Measurements from ENCODE around the gene C1orf52. TPM values are rescaled to one million over a fixed set of nuclear protein-coding genes. Genes with fewer than 3 reads are reported as not detected.

C1orf52 gene
- total and polyA plus RNA-seq, 9 of the 15 experiments (the other 6 are each of a cell fraction or from before 2014, with no cell fraction given), result 17.0 to 38.5 (median 33.0) TPM

DNA sequence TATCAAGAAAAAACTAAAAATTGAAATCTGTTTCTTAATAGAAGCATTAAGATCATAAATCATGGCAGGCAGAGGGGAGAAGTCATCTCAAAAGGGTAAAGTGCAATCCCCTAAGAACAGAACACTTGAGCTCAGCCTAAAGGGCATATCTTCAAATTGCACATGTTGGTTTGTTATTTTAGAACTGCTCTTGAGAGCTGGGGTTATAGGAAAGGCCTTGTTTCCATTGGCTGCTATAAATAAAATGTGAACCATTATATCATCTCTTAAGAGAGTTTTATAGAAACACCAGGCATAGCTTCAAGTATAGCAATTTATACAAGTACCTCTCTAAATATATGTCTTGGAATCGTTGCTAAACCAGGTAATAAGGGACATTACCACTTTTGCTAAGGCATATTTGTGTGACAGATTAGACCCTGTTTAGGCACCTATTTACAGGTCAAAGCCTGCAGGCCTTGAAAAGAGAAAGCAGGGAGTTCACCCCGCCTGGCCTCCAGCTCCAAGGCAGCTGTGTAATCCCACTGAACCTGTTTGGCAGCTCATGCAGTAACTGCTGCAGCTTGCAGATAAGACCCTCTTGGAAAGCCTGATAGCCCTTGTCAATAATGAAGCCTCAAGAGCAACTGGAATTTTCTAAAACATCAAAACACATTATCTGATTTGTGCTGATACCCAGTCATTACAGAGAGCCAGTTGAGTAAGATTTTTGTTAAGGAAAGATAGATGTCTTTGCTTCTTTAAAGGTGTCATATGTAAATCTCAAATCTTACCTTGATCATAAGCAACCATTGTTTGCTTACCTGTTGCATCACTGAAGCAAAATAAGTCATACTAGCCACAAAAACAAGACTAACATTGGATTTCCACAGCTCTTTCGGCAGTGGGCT, 34.5 kb downstream of the C1orf52 start (continued):
- TF ChIP-seq STAT5A (IDR thresholded peaks at IDR 0.05; ENCODE audit: borderline replicate concordance, low read length) (peak; percentile 96), ZNF707 (CRISPR knock-in tag; conservative IDR thresholded peaks at IDR 0.05) (no peak), L3MBTL2 (IDR thresholded peaks at IDR 0.05) (peak; percentile 39; the same call in 1 of the 2 replicates), HDAC8 (tag; IDR thresholded peaks at IDR 0.05) (no peak), BRD4 (IDR thresholded peaks at IDR 0.05) (no peak), NONO (IDR thresholded peaks at IDR 0.05; ENCODE audit: low read depth in 2 of 2, low read length in 1 of 2) (0 out of 4 replicates have a peak, but pooled peaks of 1 of the 2 experiments have one; percentile 40), OTX1 (CRISPR knock-in tag; IDR thresholded peaks at IDR 0.05) (no peak), CSDE1 (IDR thresholded peaks at IDR 0.05) (no peak), NBN (IDR thresholded peaks at IDR 0.05; ENCODE audit: low read depth) (peak; percentile 93), RFX7 (CRISPR knock-in tag; IDR thresholded peaks at IDR 0.05) (no peak), RCOR1 (IDR thresholded peaks at IDR 0.05; ENCODE audit: borderline replicate concordance in 1 of 2, low read depth in 2 of 2, low read length in 2 of 2) (peak; percentile 70 to 98; a peak in 3 of 4 replicates), SREBF1 (IDR thresholded peaks at IDR 0.05; ENCODE audit: borderline replicate concordance, low read depth, low read length) (no peak), NCOA1 (IDR thresholded peaks at IDR 0.05; ENCODE audit: low read depth) (peak; percentile 95), CREBBP (IDR thresholded peaks at IDR 0.05; ENCODE audit: low read depth, low read length) (no peak), KLF1 (tag; IDR thresholded peaks at IDR 0.05) (no peak), ARID1B (IDR thresholded peaks at IDR 0.05) (peak; percentile 99), SMARCC2 (IDR thresholded peaks at IDR 0.05; ENCODE audit: low read depth) (peak; percentile 95), PCBP1 (IDR thresholded peaks at IDR 0.05; ENCODE audit: low read depth, low read length, poor library complexity, severe bottlenecking) (no peak)
- TF ChIP-seq, protein P1, sequence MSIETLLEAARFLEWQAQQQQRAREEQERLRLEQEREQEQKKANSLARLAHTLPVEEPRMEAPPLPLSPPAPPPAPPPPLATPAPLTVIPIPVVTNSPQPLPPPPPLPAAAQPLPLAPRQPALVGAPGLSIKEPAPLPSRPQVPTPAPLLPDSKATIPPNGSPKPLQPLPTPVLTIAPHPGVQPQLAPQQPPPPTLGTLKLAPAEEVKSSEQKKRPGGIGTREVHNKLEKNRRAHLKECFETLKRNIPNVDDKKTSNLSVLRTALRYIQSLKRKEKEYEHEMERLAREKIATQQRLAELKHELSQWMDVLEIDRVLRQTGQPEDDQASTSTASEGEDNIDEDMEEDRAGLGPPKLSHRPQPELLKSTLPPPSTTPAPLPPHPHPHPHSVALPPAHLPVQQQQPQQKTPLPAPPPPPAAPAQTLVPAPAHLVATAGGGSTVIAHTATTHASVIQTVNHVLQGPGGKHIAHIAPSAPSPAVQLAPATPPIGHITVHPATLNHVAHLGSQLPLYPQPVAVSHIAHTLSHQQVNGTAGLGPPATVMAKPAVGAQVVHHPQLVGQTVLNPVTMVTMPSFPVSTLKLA (conservative IDR thresholded peaks at IDR 0.05), result peak; percentile 11 to 74; a peak in 1 of 4 replicates
- TF ChIP-seq, protein P2, sequence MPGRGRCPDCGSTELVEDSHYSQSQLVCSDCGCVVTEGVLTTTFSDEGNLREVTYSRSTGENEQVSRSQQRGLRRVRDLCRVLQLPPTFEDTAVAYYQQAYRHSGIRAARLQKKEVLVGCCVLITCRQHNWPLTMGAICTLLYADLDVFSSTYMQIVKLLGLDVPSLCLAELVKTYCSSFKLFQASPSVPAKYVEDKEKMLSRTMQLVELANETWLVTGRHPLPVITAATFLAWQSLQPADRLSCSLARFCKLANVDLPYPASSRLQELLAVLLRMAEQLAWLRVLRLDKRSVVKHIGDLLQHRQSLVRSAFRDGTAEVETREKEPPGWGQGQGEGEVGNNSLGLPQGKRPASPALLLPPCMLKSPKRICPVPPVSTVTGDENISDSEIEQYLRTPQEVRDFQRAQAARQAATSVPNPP (IDR thresholded peaks at IDR 0.05; ENCODE audit: borderline replicate concordance, insufficient read depth, insufficient read length), result no peak
- TF ChIP-seq, protein P3, sequence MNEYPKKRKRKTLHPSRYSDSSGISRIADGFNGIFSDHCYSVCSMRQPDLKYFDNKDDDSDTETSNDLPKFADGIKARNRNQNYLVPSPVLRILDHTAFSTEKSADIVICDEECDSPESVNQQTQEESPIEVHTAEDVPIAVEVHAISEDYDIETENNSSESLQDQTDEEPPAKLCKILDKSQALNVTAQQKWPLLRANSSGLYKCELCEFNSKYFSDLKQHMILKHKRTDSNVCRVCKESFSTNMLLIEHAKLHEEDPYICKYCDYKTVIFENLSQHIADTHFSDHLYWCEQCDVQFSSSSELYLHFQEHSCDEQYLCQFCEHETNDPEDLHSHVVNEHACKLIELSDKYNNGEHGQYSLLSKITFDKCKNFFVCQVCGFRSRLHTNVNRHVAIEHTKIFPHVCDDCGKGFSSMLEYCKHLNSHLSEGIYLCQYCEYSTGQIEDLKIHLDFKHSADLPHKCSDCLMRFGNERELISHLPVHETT (CRISPR knock-in tag; conservative IDR thresholded peaks at IDR 0.05 in 1 of 2, IDR thresholded peaks at IDR 0.05 in 1 of 2), result peak in 1 of 2 experiments; percentile 48; a peak in 1 of 4 replicates
- TF ChIP-seq, protein P4, sequence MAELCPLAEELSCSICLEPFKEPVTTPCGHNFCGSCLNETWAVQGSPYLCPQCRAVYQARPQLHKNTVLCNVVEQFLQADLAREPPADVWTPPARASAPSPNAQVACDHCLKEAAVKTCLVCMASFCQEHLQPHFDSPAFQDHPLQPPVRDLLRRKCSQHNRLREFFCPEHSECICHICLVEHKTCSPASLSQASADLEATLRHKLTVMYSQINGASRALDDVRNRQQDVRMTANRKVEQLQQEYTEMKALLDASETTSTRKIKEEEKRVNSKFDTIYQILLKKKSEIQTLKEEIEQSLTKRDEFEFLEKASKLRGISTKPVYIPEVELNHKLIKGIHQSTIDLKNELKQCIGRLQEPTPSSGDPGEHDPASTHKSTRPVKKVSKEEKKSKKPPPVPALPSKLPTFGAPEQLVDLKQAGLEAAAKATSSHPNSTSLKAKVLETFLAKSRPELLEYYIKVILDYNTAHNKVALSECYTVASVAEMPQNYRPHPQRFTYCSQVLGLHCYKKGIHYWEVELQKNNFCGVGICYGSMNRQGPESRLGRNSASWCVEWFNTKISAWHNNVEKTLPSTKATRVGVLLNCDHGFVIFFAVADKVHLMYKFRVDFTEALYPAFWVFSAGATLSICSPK (IDR thresholded peaks at IDR 0.05; ENCODE audit: borderline replicate concordance), result no peak
